AG04450 (cell line): ENCODE measurements around the gene BTBD9. TPM values are rescaled to one million over a fixed set of nuclear protein-coding genes. Genes with fewer than 3 reads are reported as not detected.

Experiments
- CTCF ChIA-PET: fragments of 300-600, 350-600 bp; formaldehyde crosslinking; extraction: SDS; loops from one replicate; lab custom pipeline; 2022; ENCODE audit warnings: antibody characterized with exemption, inconsistent platforms; lab: Charles Lee
- POLR2A ChIA-PET: fragments of 350-600 bp; formaldehyde crosslinking; extraction: SDS; loops from one replicate; lab custom pipeline; 2021; ENCODE audit warnings: antibody characterized with exemption, inconsistent platforms; lab: Yijun Ruan, JAX
- DNase-seq: peaks from one replicate; pipeline ENCODE4 v3.0.0-alpha.2; 2011; ENCODE audit warnings: low read depth, low spot score
- H3K27ac ChIP-seq: one replicate; pipeline ENCODE4 v1.5.1; 2012; ENCODE audit warnings: low read depth, low read length, control low read depth
- H3K27me3 ChIP-seq: one replicate; pipeline ENCODE4 v1.6.0; 2012; ENCODE audit warnings: low read length; ENCODE audit not compliant: control insufficient read depth, insufficient read depth
- H3K4me3 ChIP-seq: 2 replicates; pipeline ENCODE4 v1.5.1; 2011; ENCODE audit warnings: mild to moderate bottlenecking, low read depth, low read length, control low read depth
- H3K9me3 ChIP-seq: 2 replicates; pipeline ENCODE4 v1.5.1; 2012; ENCODE audit warnings: low read length; ENCODE audit not compliant: control insufficient read depth, insufficient read depth
- polyA plus RNA-seq: library from polyadenylated mRNA; depleted of rRNA; stranded (reverse); fragments of >200 nt; gene quantifications from 2 replicates; pipeline ENCODE4 v1.2.3, GENCODE V29; 2011
- TF ChIP-seq, protein P1 (sequence below): IDR thresholded peaks from 2 replicates; pipeline ENCODE4 v1.5.1; 2011; ENCODE audit warnings: low read depth, low read length, control low read depth, inconsistent platforms

Gene BTBD9
- polyA plus RNA-seq, 1 experiment: 7.2 TPM

DNA sequence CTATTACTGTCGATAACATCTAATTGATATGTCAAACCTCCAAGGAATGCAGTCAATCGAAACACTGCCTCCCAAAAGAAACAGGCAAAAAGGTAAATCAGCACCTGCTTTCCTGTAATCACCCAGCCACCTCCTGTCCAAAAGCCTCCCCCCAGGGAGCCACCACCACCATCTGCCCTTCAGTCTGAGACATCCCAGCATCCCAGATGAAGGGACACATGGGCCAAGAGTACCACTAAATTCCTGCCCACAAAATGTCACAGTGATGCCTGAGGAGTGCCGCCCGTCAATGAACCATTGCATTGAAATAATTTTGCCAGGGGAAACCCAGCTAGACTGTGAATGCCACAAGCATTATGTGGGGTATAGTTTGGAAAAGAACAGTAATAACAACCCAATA is 418.5 kb downstream of the BTBD9 start:
- ChIA-PET CTCF (interaction anchor here (1.1 kb wide), 1 partner anchor 12 kb away, joined by 3 read pairs; no protein-coding TSS in a partner anchor), POLR2A (no interaction called here)
- no peak for DNase-seq
- H3K27ac ChIP-seq: no peak overlapping the region
- H3K27me3 ChIP-seq: no peaks in the 10 kb centered on the region
- H3K9me3 ChIP-seq: no peaks in the 10 kb centered on the region
- TF ChIP-seq, protein P1, sequence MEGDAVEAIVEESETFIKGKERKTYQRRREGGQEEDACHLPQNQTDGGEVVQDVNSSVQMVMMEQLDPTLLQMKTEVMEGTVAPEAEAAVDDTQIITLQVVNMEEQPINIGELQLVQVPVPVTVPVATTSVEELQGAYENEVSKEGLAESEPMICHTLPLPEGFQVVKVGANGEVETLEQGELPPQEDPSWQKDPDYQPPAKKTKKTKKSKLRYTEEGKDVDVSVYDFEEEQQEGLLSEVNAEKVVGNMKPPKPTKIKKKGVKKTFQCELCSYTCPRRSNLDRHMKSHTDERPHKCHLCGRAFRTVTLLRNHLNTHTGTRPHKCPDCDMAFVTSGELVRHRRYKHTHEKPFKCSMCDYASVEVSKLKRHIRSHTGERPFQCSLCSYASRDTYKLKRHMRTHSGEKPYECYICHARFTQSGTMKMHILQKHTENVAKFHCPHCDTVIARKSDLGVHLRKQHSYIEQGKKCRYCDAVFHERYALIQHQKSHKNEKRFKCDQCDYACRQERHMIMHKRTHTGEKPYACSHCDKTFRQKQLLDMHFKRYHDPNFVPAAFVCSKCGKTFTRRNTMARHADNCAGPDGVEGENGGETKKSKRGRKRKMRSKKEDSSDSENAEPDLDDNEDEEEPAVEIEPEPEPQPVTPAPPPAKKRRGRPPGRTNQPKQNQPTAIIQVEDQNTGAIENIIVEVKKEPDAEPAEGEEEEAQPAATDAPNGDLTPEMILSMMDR: no peak
- H3K4me3 ChIP-seq: no peak overlapping the region

DNA sequence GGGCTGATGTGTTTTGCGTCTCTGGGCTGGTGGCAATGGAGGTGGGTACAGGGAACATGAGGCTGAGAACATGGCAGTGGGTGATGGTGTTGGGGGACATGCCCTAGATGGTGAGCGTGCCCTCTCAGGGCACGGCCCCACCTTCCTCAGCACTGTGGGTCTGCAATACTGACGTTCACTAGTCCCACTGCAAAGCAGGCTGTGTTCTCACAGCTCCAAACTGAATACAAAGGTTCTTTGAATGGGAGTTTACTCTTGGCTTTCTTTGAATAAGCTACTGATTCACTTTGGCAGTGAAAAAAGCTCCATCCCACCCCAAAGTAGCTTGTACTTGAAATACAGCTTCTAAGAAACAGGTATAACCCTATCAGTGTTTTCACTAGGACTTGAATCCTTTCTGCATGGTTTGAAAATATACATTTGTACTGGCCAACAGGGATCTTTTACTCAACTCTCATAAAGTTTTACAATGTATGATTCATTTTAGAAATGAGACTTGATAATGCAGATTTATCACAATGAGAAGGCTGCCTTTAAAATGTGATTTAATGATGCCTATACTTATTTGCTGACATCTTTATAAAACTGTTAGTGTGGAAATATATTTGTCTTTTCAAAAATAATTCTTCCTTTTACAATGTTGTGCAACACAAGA is 419.5 kb downstream of the BTBD9 start:
- TF ChIP-seq, protein P1: no peak
- no peak for DNase-seq

DNA sequence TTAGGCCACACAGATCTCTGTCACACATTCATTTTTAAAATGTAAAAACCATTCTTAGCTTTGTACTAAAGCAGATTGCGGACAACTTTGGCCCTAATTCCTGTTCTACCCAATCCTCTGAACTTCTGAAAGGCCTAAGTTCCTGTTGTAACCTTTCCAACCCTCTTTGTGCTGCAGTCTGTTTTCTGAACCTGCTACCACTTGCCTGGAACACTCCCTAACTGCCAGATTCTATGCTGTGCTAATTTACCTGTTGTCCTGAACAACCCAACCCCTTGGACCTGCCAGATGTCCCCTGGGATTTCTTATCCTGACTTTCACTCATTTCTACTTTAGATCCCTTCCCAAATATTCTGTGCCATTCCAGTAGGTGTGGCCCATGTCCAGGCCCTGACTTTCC is 421.5 kb downstream of the BTBD9 start:
- no peak for DNase-seq
- TF ChIP-seq, protein P1: no peak
- POLR2A ChIA-PET: no interaction called here

More for the DNA sequence above, 419.5 kb downstream of the BTBD9 start:
- CTCF ChIA-PET: no interaction called here
- H3K4me3 ChIP-seq: no peak overlapping the region
- POLR2A ChIA-PET: no interaction called here
- no peaks in the 10 kb centered on the region for H3K9me3 ChIP-seq
- no peaks in the 10 kb centered on the region for H3K27me3 ChIP-seq
- no peak overlapping the region for H3K27ac ChIP-seq

DNA sequence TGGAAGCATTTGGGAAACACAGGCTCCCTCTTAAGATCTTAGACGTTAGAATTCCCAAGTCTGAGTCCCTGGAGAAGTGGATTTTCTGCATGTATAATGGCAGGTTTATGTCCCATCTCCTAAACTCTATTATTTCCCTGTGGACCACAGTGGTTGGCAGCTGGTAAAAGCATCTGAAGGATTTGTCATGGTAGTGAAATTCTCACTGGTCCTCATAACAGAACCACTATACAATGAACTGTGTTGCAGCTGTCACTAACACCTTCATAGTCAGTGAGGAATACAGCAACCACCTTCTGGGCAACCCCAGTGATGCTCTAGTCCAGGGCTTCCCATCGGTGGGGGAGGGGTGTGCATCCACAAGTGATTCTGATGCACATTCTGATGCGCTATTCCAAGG is 423.3 kb downstream of the BTBD9 start:
- CTCF ChIA-PET: no interaction called here
- Histone ChIP-seq H3K9me3 (no peaks in the 10 kb centered on the region), H3K27me3 (no peaks in the 10 kb centered on the region), H3K4me3 (no peak overlapping the region), H3K27ac (no peak overlapping the region)
- DNase-seq: no peak
- TF ChIP-seq, protein P1: no peak
- POLR2A ChIA-PET: no interaction called here

More for the DNA sequence above, 421.5 kb downstream of the BTBD9 start:
- Histone ChIP-seq H3K27me3 (no peaks in the 10 kb centered on the region), H3K9me3 (no peaks in the 10 kb centered on the region), H3K4me3 (no peak overlapping the region), H3K27ac (no peak overlapping the region)
- CTCF ChIA-PET: no interaction called here

DNA sequence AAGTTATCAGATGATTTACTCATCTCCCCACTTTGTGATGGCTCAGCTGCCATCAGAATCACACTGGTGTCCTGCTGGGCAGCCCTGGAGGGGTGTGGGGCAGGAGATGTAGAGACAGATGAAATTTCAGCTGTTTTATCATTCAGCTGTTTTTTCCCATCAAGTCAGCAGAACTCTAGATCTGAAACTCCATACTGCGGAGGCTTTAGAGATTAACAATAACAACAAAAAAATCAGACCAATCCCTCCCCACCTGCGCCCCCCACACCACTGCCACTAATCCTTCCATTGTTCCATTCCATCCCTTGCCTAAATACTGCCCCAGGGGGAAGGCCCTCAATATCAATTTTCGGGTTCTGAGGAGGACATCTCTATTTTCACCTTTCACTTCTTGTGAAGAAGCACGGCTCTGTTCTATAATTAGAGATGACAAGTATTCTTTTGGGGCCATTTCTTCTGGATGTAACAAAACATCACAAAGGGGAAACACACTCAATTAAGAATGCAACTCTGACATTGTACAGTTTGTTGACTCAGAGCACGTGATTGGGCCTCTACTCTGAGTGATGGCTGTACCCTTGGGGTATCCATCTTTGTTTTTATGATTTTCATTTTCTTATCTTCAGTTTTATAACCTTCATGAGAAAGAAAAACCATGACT is 423.9 kb downstream of the BTBD9 start:
- no peak for DNase-seq
- Histone ChIP-seq H3K27ac (no peak overlapping the region), H3K4me3 (no peak overlapping the region), H3K27me3 (no peaks in the 10 kb centered on the region), H3K9me3 (no peaks in the 10 kb centered on the region)
- TF ChIP-seq, protein P1: no peak
- POLR2A ChIA-PET: no interaction called here
- CTCF ChIA-PET: interaction anchor here (1.1 kb wide), 1 partner anchor 278 kb away, joined by 4 read pairs; no protein-coding TSS in a partner anchor
